RWPE2 (cell line): ENCODE data around the gene MPPED2.

Experiments
- ATAC-seq: fragments of 200-7000 bp; cut with Tn5 transposase; 3 replicates; pipeline ENCODE4 v1.9.1; 2021; ENCODE audit warnings: low read depth
- DNase-seq: peaks from one replicate; pipeline ENCODE4 v3.0.0-alpha.2; 2020; ENCODE audit warnings: low spot score
- H3K27ac ChIP-seq: fragments of 450-650 bp; 2 replicates; pipeline ENCODE4 v1.5.1; 2017; ENCODE audit warnings: mild to moderate bottlenecking; ENCODE audit not compliant: poor library complexity, severe bottlenecking
- H3K27me3 ChIP-seq: fragments of 250-450 bp; sonication (Bioruptor Pico); 2 replicates; pipeline ENCODE4 v1.5.1; 2021; ENCODE audit warnings: mild to moderate bottlenecking, moderate library complexity; ENCODE audit not compliant: insufficient read depth, poor library complexity, severe bottlenecking
- H3K36me3 ChIP-seq: fragments of 250-450 bp; sonication (Bioruptor Pico); 2 replicates; pipeline ENCODE4 v1.5.1; 2020; ENCODE audit warnings: low read depth, mild to moderate bottlenecking, moderate library complexity
- H3K4me1 ChIP-seq: fragments of 250-450 bp; sonication (Bioruptor Pico); 2 replicates; pipeline ENCODE4 v1.5.1; 2021; ENCODE audit warnings: mild to moderate bottlenecking, moderate library complexity; ENCODE audit not compliant: insufficient read depth, poor library complexity, severe bottlenecking
- H3K4me3 ChIP-seq: fragments of 250-450 bp; sonication (Bioruptor Pico); 2 replicates; pipeline ENCODE4 v1.5.1; 2021; ENCODE audit warnings: mild to moderate bottlenecking, moderate library complexity; ENCODE audit not compliant: severe bottlenecking
- H3K9me3 ChIP-seq: fragments of 250-450 bp; sonication (Bioruptor Pico); 2 replicates; pipeline ENCODE4 v1.5.1; 2021; ENCODE audit warnings: mild to moderate bottlenecking, moderate library complexity; ENCODE audit not compliant: severe bottlenecking
- TF ChIP-seq, protein P1 (sequence below): fragments of 450-650 bp; IDR thresholded peaks from one replicate; pipeline ENCODE4 v1.5.1; 2017; ENCODE audit warnings: mild to moderate bottlenecking, moderate library complexity; ENCODE audit not compliant: poor library complexity, severe bottlenecking

Gene MPPED2

GRCh38 chr11:30487200-30487898 is 98.8 kb downstream of the MPPED2 start:
- TF ChIP-seq, protein P1, sequence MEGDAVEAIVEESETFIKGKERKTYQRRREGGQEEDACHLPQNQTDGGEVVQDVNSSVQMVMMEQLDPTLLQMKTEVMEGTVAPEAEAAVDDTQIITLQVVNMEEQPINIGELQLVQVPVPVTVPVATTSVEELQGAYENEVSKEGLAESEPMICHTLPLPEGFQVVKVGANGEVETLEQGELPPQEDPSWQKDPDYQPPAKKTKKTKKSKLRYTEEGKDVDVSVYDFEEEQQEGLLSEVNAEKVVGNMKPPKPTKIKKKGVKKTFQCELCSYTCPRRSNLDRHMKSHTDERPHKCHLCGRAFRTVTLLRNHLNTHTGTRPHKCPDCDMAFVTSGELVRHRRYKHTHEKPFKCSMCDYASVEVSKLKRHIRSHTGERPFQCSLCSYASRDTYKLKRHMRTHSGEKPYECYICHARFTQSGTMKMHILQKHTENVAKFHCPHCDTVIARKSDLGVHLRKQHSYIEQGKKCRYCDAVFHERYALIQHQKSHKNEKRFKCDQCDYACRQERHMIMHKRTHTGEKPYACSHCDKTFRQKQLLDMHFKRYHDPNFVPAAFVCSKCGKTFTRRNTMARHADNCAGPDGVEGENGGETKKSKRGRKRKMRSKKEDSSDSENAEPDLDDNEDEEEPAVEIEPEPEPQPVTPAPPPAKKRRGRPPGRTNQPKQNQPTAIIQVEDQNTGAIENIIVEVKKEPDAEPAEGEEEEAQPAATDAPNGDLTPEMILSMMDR, result no peak
- no peaks in the 10 kb centered on the region for H3K36me3 ChIP-seq
- H3K4me1 ChIP-seq, result no peaks in the 10 kb centered on the region
- H3K4me3 ChIP-seq, result no peak overlapping the region
- 0 out of 3 replicates have a peak, but pooled peaks have one; percentile 27 for ATAC-seq
- no peak for DNase-seq
- H3K27me3 ChIP-seq, result no peaks in the 10 kb centered on the region
- H3K9me3 ChIP-seq, result no peaks in the 10 kb centered on the region
- H3K27ac ChIP-seq, result no peak overlapping the region

GRCh38 chr11:30485756-30486155 is 100.4 kb downstream of the MPPED2 start:
- DNase-seq (no peak), ATAC-seq (no peak)
- H3K4me1 ChIP-seq, result no peaks in the 10 kb centered on the region
- no peaks in the 10 kb centered on the region for H3K27me3 ChIP-seq
- no peaks in the 10 kb centered on the region for H3K9me3 ChIP-seq
- H3K4me3 ChIP-seq, result no peak overlapping the region
- TF ChIP-seq, protein P1, result no peak
- H3K27ac ChIP-seq, result no peak overlapping the region
- H3K36me3 ChIP-seq, result no peaks in the 10 kb centered on the region

DNA sequence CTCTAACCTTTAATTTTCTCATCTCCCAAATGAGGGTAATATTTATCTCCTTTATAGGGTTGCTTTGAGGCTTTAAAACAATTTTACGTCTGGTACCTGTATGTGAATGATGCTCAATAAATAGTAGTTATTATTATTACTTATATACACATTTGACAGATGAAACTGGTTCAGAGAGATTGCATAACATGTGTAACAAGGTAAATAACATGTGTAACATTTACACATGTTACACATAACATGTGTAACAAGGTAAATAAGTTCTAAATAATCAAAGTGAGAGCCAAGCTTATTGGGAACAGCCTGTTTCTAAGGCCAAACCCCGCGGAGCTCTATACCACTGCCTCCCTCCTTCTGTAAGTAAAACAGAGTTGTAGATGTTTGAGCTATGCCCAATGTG is 100.9 kb downstream of the MPPED2 start:
- H3K36me3 ChIP-seq, result no peaks in the 10 kb centered on the region
- no peak for DNase-seq
- no peaks in the 10 kb centered on the region for H3K9me3 ChIP-seq
- no peak overlapping the region for H3K27ac ChIP-seq
- H3K27me3 ChIP-seq, result no peaks in the 10 kb centered on the region
- H3K4me1 ChIP-seq, result no peaks in the 10 kb centered on the region
- H3K4me3 ChIP-seq, result no peak overlapping the region
- TF ChIP-seq, protein P1, result no peak
- no peak for ATAC-seq

DNA sequence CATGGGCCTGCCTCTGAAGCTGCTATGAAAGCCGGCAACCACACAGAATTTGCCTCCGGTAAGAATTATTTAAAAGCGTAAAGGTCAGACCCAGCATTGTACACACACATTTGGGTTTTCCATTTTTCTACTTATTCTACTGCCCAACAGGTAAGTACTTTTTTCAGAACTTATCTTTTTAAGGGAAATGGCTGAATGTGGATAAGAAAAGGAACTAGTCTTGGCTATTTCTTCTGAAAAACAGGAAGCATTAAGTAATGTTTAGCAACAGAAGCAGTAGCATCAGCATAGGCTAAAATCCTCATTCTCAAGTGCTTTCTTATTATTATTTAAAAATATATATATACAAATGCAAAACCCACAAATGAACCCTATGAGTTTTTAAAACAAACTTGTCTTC is 103.1 kb downstream of the MPPED2 start:
- H3K27me3 ChIP-seq, result peaks cover 7% of the 10 kb centered on the region

GRCh38 chr11:30481796-30482195 is 104.4 kb downstream of the MPPED2 start:
- no peak overlapping the region for H3K27ac ChIP-seq
- TF ChIP-seq, protein P1, result no peak
- ATAC-seq (no peak), DNase-seq (no peak)
- H3K4me3 ChIP-seq, result no peak overlapping the region
- H3K9me3 ChIP-seq, result no peaks in the 10 kb centered on the region
- H3K27me3 ChIP-seq, result peaks cover 7% of the 10 kb centered on the region
- H3K36me3 ChIP-seq, result no peaks in the 10 kb centered on the region
- H3K4me1 ChIP-seq, result no peaks in the 10 kb centered on the region

More for the DNA sequence above, 103.1 kb downstream of the MPPED2 start:
- Histone ChIP-seq H3K9me3 (no peaks in the 10 kb centered on the region), H3K4me3 (no peak overlapping the region), H3K27ac (no peak overlapping the region), H3K4me1 (no peaks in the 10 kb centered on the region), H3K36me3 (no peaks in the 10 kb centered on the region)
- TF ChIP-seq, protein P1, result no peak
- ATAC-seq (no peak), DNase-seq (no peak)
